HEK293 (cell line): ENCODE data around the gene CBFA2T2.

Experiments used
- BCL11A ChIP-seq: fragments of 450-650 bp; formaldehyde crosslinking; IDR thresholded peaks from 2 replicates; pipeline ENCODE4 v1.5.1; 2016; ENCODE audit warnings: low read depth, missing biosample characterization, missing genetic modification characterization
- BCL11B ChIP-seq: fragments of 450-650 bp; formaldehyde crosslinking; IDR thresholded peaks from 2 replicates; pipeline ENCODE4 v1.5.1; 2016; ENCODE audit warnings: low read depth, missing biosample characterization, missing genetic modification characterization
- CTCF ChIP-seq: fragments of 450-650 bp; formaldehyde crosslinking; IDR thresholded peaks from 2 replicates; pipeline ENCODE4 v1.5.1; 2016; ENCODE audit warnings: missing biosample characterization, missing genetic modification characterization
- GFI1B ChIP-seq: fragments of 450-650 bp; formaldehyde crosslinking; IDR thresholded peaks from 2 replicates; pipeline ENCODE4 v1.5.1; 2016; ENCODE audit warnings: missing biosample characterization, missing genetic modification characterization
- IKZF3 ChIP-seq: fragments of 450-650 bp; IDR thresholded peaks from 2 replicates; pipeline ENCODE4 v1.5.0; 2018; ENCODE audit warnings: missing biosample characterization, mild to moderate bottlenecking, missing genetic modification characterization, moderate library complexity
- MYNN ChIP-seq: fragments of 450-650 bp; formaldehyde crosslinking; IDR thresholded peaks from 2 replicates; pipeline ENCODE4 v1.5.1; 2016; ENCODE audit warnings: missing biosample characterization, missing genetic modification characterization, borderline replicate concordance
- OVOL3 ChIP-seq: fragments of 450-650 bp; formaldehyde crosslinking; IDR thresholded peaks from 2 replicates; pipeline ENCODE4 v1.5.1; 2016; ENCODE audit warnings: missing biosample characterization, missing genetic modification characterization
- SALL2 ChIP-seq: fragments of 450-650 bp; formaldehyde crosslinking; IDR thresholded peaks from 2 replicates; pipeline ENCODE4 v1.5.0; 2017; ENCODE audit warnings: missing biosample characterization, mild to moderate bottlenecking, missing genetic modification characterization, borderline replicate concordance
- YY1 ChIP-seq: fragments of 450-650 bp; formaldehyde crosslinking; IDR thresholded peaks from 2 replicates; pipeline ENCODE4 v1.5.1; 2018; ENCODE audit warnings: missing biosample characterization, missing genetic modification characterization
- ZBTB49 ChIP-seq: fragments of 450-650 bp; formaldehyde crosslinking; IDR thresholded peaks from 2 replicates; pipeline ENCODE4 v1.5.1; 2016; ENCODE audit warnings: missing biosample characterization, missing genetic modification characterization, low read depth
- ZBTB6 ChIP-seq: fragments of 450-650 bp; formaldehyde crosslinking; IDR thresholded peaks from 2 replicates; pipeline ENCODE4 v1.5.1; 2017; ENCODE audit warnings: missing biosample characterization, missing genetic modification characterization
- ZFP69B ChIP-seq: fragments of 450-650 bp; formaldehyde crosslinking; IDR thresholded peaks from 2 replicates; pipeline ENCODE4 v1.5.1; 2016; ENCODE audit warnings: missing biosample characterization, missing genetic modification characterization
- ZNF26 ChIP-seq: fragments of 450-650 bp; formaldehyde crosslinking; IDR thresholded peaks from 2 replicates; pipeline ENCODE4 v1.5.1; 2016; ENCODE audit warnings: missing biosample characterization, missing genetic modification characterization
- ZNF280C ChIP-seq: fragments of 450-650 bp; formaldehyde crosslinking; IDR thresholded peaks from 2 replicates; pipeline ENCODE4 v1.5.1; 2016; ENCODE audit warnings: missing biosample characterization, missing genetic modification characterization
- ZNF292 ChIP-seq: fragments of 450-650 bp; formaldehyde crosslinking; IDR thresholded peaks from 2 replicates; pipeline ENCODE4 v1.5.1; 2016; ENCODE audit warnings: low read depth, missing biosample characterization, missing genetic modification characterization, borderline replicate concordance
- ZNF391 ChIP-seq: fragments of 450-650 bp; formaldehyde crosslinking; IDR thresholded peaks from 2 replicates; pipeline ENCODE4 v1.5.1; 2016; ENCODE audit warnings: low read depth, missing biosample characterization, missing genetic modification characterization, borderline replicate concordance
- ZNF433 ChIP-seq: fragments of 450-650 bp; formaldehyde crosslinking; IDR thresholded peaks from 2 replicates; pipeline ENCODE4 v1.5.1; 2016; ENCODE audit warnings: missing biosample characterization, missing genetic modification characterization, low read depth
- ZNF501 ChIP-seq: fragments of 450-650 bp; formaldehyde crosslinking; IDR thresholded peaks from 2 replicates; pipeline ENCODE4 v1.5.1; 2016; ENCODE audit warnings: missing biosample characterization, missing genetic modification characterization
- ZNF510 ChIP-seq: fragments of 450-650 bp; formaldehyde crosslinking; IDR thresholded peaks from 2 replicates; pipeline ENCODE4 v1.5.1; 2018; ENCODE audit warnings: mild to moderate bottlenecking, missing genetic modification characterization, missing biosample characterization; ENCODE audit not compliant: insufficient replicate concordance
- ZNF521 ChIP-seq: fragments of 450-650 bp; formaldehyde crosslinking; IDR thresholded peaks from 2 replicates; pipeline ENCODE4 v1.5.1; 2017; ENCODE audit warnings: missing biosample characterization, mild to moderate bottlenecking, missing genetic modification characterization
- ZNF548 ChIP-seq: fragments of 450-650 bp; formaldehyde crosslinking; IDR thresholded peaks from 2 replicates; pipeline ENCODE4 v1.5.1; 2016; ENCODE audit warnings: missing biosample characterization, missing genetic modification characterization
- ZNF561 ChIP-seq: fragments of 450-650 bp; IDR thresholded peaks from 2 replicates; pipeline ENCODE4 v1.5.1; 2018; ENCODE audit warnings: missing biosample characterization, missing genetic modification characterization, borderline replicate concordance
- ZNF571 ChIP-seq: fragments of 450-650 bp; formaldehyde crosslinking; IDR thresholded peaks from 2 replicates; pipeline ENCODE4 v1.5.0; 2017; ENCODE audit warnings: missing biosample characterization, missing genetic modification characterization
- ZNF629 ChIP-seq: fragments of 450-650 bp; formaldehyde crosslinking; IDR thresholded peaks from 2 replicates; pipeline ENCODE4 v1.5.1; 2017; ENCODE audit warnings: missing biosample characterization, missing genetic modification characterization
- ZNF670 ChIP-seq: fragments of 450-650 bp; formaldehyde crosslinking; IDR thresholded peaks from 2 replicates; pipeline ENCODE4 v1.5.1; 2016; ENCODE audit warnings: missing biosample characterization, missing genetic modification characterization, low read depth
- ZNF701 ChIP-seq: fragments of 450-650 bp; formaldehyde crosslinking; IDR thresholded peaks from 2 replicates; pipeline ENCODE4 v1.5.1; 2016; ENCODE audit warnings: missing biosample characterization, missing genetic modification characterization
- ZNF76 ChIP-seq: fragments of 450-650 bp; formaldehyde crosslinking; IDR thresholded peaks from 2 replicates; pipeline ENCODE4; 2016; ENCODE audit warnings: low read depth, missing biosample characterization, missing genetic modification characterization, borderline replicate concordance
- ZNF776 ChIP-seq: fragments of 450-650 bp; formaldehyde crosslinking; IDR thresholded peaks from 2 replicates; pipeline ENCODE4 v1.5.0; 2017; ENCODE audit warnings: missing biosample characterization, missing genetic modification characterization, borderline replicate concordance
- ZNF791 ChIP-seq: fragments of 450-650 bp; formaldehyde crosslinking; IDR thresholded peaks from 2 replicates; pipeline ENCODE4 v1.5.1; 2016; ENCODE audit warnings: missing biosample characterization, missing genetic modification characterization
- ZSCAN30 ChIP-seq: fragments of 450-650 bp; IDR thresholded peaks from 2 replicates; pipeline ENCODE4 v1.5.1; 2018; ENCODE audit warnings: missing biosample characterization, mild to moderate bottlenecking, missing genetic modification characterization, moderate library complexity

CBFA2T2 gene

GRCh38 chr20:33663161-33664084 is 173.5 kb downstream of the CBFA2T2 start (continued):
- no peak for TF ChIP-seq ZNF791 (tag by site-specific recombination)
- TF ChIP-seq IKZF3, result no peak
- no peak for TF ChIP-seq ZNF26 (tag by site-specific recombination)
- TF ChIP-seq ZNF701 (tag by site-specific recombination), result no peak
- no peak for TF ChIP-seq ZNF571 (tag by site-specific recombination)
- TF ChIP-seq BCL11A, result no peak
- no peak for TF ChIP-seq MYNN (tag by site-specific recombination)
- TF ChIP-seq ZNF510 (tag by site-specific recombination), result no peak
- no peak for TF ChIP-seq ZNF280C (tag by site-specific recombination)
- TF ChIP-seq ZNF670 (tag by site-specific recombination), result no peak
- TF ChIP-seq YY1 (tag by site-specific recombination), result 0 out of 2 replicates have a peak, but pooled peaks have one; percentile 34
- TF ChIP-seq ZNF548 (tag by site-specific recombination), result no peak
- TF ChIP-seq ZNF561 (tag by site-specific recombination), result peak; percentile 55; the same call in 1 of the 2 replicates
- no peak for TF ChIP-seq SALL2
- TF ChIP-seq ZNF391 (tag by site-specific recombination), result no peak
- peak; percentile 80 for TF ChIP-seq ZNF76 (tag by site-specific recombination)
- no peak for TF ChIP-seq OVOL3 (tag by site-specific recombination)
- no peak for TF ChIP-seq ZNF433 (tag by site-specific recombination)
- TF ChIP-seq ZBTB6 (tag by site-specific recombination), result no peak
- peak; percentile 93 for TF ChIP-seq ZSCAN30
- 0 out of 2 replicates have a peak, but pooled peaks have one; percentile 78 for TF ChIP-seq ZNF501 (tag by site-specific recombination)
- no peak; the same call in none of the 2 replicates for TF ChIP-seq ZNF629
- TF ChIP-seq ZBTB49 (tag by site-specific recombination), result no peak
- TF ChIP-seq GFI1B, result no peak
- TF ChIP-seq ZNF776 (tag by site-specific recombination), result no peak
- TF ChIP-seq CTCF, result 0 out of 2 replicates have a peak, but pooled peaks have one; percentile 14
- TF ChIP-seq BCL11B (tag by site-specific recombination), result no peak
- no peak for TF ChIP-seq ZFP69B (tag by site-specific recombination)
- no peak for TF ChIP-seq ZNF521 (tag by site-specific recombination)
- no peak for TF ChIP-seq ZNF292
